Measurements from ENCODE around the gene NPY. TPM values are rescaled to one million over a fixed set of nuclear protein-coding genes. Genes with fewer than 3 reads are reported as not detected.
A peak's percentile ranks its signal among the peaks of the same experiment; 100 is the strongest.

The NPY gene
- total RNA-seq, 6 donors from 2014 or later, result 3.6 TPM; not detected in 5

- ATAC-seq (ENCODE audit: low FRiP score in 2 of 2), result no peak
- no peak for TF ChIP-seq CTCF (IDR thresholded peaks at IDR 0.05)
- H3K9me3 ChIP-seq, result no peaks in the 10 kb centered on the region
- 51 to 59% methylated on average over 3 of the region's 3 CpGs for WGBS, 2 donors
- no peaks in the 10 kb centered on the region for H3K4me1 ChIP-seq
- no peaks in the 10 kb centered on the region for H3K27me3 ChIP-seq
- H3K4me3 ChIP-seq, result no peak overlapping the region
- no peak overlapping the region for H3K27ac ChIP-seq
- DNase-seq, result no peak
- H3K36me3 ChIP-seq, result no peaks in the 10 kb centered on the region
These were observed 23.3 kb downstream of the NPY start for GRCh38 chr7:24307326-24307725.

- ATAC-seq (ENCODE audit: low FRiP score in 2 of 2) (no peak), DNase-seq (no peak)
- Histone ChIP-seq H3K36me3 (no peaks in the 10 kb centered on the region), H3K9me3 (no peaks in the 10 kb centered on the region), H3K27ac (no peak overlapping the region), H3K27me3 (no peaks in the 10 kb centered on the region), H3K4me1 (peaks cover 0 to 3% (median 0%) of the 10 kb centered on the region in 4 donors), H3K4me3 (no peak overlapping the region)
- 91 to 94% methylated on average over 3 of the region's 3 CpGs for WGBS, 2 donors
- TF ChIP-seq POLR2AphosphoS5 (IDR thresholded peaks at IDR 0.05) (no peak), CTCF (IDR thresholded peaks at IDR 0.05) (no peak), EP300 (IDR thresholded peaks at IDR 0.05) (no peak), POLR2A (IDR thresholded peaks at IDR 0.05) (no peak)
These were observed 28.6 kb downstream of the NPY start for GRCh38 chr7:24312588-24312987.

- Histone ChIP-seq H3K4me3 (no peak overlapping the region), H3K9me3 (no peaks in the 10 kb centered on the region), H3K4me1 (peaks cover 0 to 3% (median 0%) of the 10 kb centered on the region in 4 donors), H3K36me3 (no peaks in the 10 kb centered on the region), H3K27me3 (no peaks in the 10 kb centered on the region), H3K27ac (no peak overlapping the region)
- no peak for ATAC-seq (ENCODE audit: low FRiP score in 2 of 2)
- 34 to 35% methylated on average over 3 of the region's 3 CpGs for WGBS, 2 donors
- peak in 1 of 2 donors; percentile 54 for DNase-seq
- TF ChIP-seq POLR2AphosphoS5 (IDR thresholded peaks at IDR 0.05) (no peak), CTCF (IDR thresholded peaks at IDR 0.05) (no peak), EP300 (IDR thresholded peaks at IDR 0.05) (no peak), POLR2A (IDR thresholded peaks at IDR 0.05) (no peak)
These were observed 29.8 kb downstream of the NPY start for GRCh38 chr7:24313777-24314176.

GRCh38 chr7:24316340-24316739, 32.4 kb downstream of the NPY start:
- no peaks in the 10 kb centered on the region for H3K36me3 ChIP-seq
- no peaks in the 10 kb centered on the region for H3K9me3 ChIP-seq
- 82 to 85% methylated on average over 6 of the region's 6 CpGs for WGBS, 2 donors
- no peak overlapping the region for H3K27ac ChIP-seq
- DNase-seq (peak in 1 of 2 donors; percentile 40), ATAC-seq (ENCODE audit: low FRiP score in 2 of 2) (no peak)
- H3K4me3 ChIP-seq, result no peak overlapping the region
- no peaks in the 10 kb centered on the region for H3K27me3 ChIP-seq
- no peak for TF ChIP-seq POLR2A (IDR thresholded peaks at IDR 0.05)
- TF ChIP-seq CTCF (IDR thresholded peaks at IDR 0.05), result no peak
- TF ChIP-seq POLR2AphosphoS5 (IDR thresholded peaks at IDR 0.05), result no peak
- no peak for TF ChIP-seq EP300 (IDR thresholded peaks at IDR 0.05)
- H3K4me1 ChIP-seq, result peaks cover 0 to 3% (median 0%) of the 10 kb centered on the region in 4 donors

GRCh38 chr7:24318326-24318725, 34.3 kb downstream of the NPY start:
- TF ChIP-seq CTCF (IDR thresholded peaks at IDR 0.05), result no peak
- TF ChIP-seq EP300 (IDR thresholded peaks at IDR 0.05), result no peak
- no peak for TF ChIP-seq POLR2A (IDR thresholded peaks at IDR 0.05)
- TF ChIP-seq POLR2AphosphoS5 (IDR thresholded peaks at IDR 0.05), result no peak
- ATAC-seq (ENCODE audit: low FRiP score in 2 of 2), result no peak
- 70 to 71% methylated on average over 6 of the region's 6 CpGs for WGBS, 2 donors

More at GRCh38 chr7:24318326-24318725, 34.3 kb downstream of the NPY start:
- Histone ChIP-seq H3K36me3 (no peaks in the 10 kb centered on the region), H3K27me3 (no peaks in the 10 kb centered on the region), H3K9me3 (no peaks in the 10 kb centered on the region), H3K27ac (no peak overlapping the region), H3K4me3 (no peak overlapping the region), H3K4me1 (peaks cover 0 to 3% (median 0%) of the 10 kb centered on the region in 4 donors)
- DNase-seq, result no peak

Measured in upper lobe of left lung (tissue), 6 donors.